Activated naive CD4-positive, alpha-beta T cell treated with Interleukin-2 at 50 U/mL for 16 hours (primary cell): ENCODE measurements around the gene AGAP1.

ENCODE experiments used
- DNase-seq: peaks from one replicate; pipeline ENCODE4 v3.0.0-alpha.2; 2020

Gene AGAP1

GRCh38 chr2:236161082-236161462 is 667.2 kb downstream of the AGAP1 start:
- no peak for DNase-seq

- no peak for DNase-seq
Observed at GRCh38 chr2:236161531-236161930, 667.7 kb downstream of the AGAP1 start.

GRCh38 chr2:236162031-236162845 is 668.4 kb downstream of the AGAP1 start:
- no peak for DNase-seq

DNA sequence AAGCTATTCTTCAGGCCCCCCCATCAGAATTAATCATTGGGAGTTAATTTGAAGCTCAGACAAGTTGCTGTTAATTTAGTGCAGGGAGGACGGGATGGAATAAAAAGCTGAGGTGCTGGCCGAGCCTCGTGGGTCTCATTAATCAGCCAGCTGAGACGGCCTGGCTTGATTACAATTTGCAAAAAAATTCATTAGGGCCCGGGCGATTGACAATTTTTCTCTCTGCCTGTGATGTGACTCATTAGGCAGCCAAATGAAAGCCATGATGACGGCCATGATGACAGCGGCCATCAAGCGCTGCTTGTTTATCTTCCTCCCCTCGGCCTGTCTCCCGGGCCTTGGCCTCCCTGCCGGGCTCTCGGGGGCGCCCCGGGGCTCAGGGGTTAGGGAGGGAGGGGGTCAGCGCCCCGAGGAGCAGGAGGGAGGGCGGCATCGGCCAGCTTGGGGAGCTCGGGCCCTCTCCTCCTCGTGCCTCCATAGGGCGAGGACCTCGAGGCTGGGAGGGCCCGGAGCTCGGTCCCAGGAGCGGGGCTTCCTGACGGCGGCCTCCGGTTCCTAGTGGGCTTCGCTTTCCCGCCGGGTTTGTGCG is 669.1 kb downstream of the AGAP1 start:
- DNase-seq = no peak

DNA sequence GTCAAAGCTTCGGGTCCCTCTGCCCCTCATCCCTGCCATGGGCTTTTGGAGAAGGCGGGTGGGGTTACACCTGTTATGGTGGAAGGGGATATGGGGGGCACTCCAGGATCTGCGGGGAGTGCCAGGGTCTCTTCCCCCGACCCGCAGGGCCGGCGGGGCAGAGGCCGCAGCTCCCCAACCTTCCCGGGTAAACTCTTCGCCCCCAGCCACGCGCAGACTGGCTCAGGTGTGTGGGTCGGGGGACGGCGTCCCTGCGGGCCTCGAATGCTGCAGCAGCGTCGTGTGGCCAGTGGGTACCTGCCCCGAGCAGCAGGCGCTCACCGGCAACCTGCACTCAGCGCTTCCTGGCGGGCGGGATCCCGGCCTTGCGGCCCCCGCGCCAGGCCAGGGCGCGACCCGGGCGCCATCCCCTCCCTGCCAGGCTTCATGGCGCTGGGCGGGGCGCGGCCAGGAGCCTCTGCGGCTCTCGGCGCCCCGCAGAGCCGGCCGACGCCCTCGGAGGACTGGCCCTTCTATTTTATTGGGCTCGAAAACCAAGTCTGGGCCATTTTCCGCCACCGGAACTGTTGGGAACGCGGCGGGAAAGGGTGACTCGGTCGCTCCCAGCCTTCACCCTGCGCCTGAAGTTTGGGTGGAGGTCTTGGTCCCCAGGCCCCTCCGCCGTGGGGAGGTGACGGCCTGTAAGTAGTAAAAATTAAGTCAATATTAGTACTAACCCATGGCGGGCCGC is 669.8 kb downstream of the AGAP1 start:
- no peak for DNase-seq

GRCh38 chr2:236164201-236164924 is 670.5 kb downstream of the AGAP1 start:
- DNase-seq = no peak

GRCh38 chr2:236164925-236165841 is 671.3 kb downstream of the AGAP1 start:
- no peak for DNase-seq

DNA sequence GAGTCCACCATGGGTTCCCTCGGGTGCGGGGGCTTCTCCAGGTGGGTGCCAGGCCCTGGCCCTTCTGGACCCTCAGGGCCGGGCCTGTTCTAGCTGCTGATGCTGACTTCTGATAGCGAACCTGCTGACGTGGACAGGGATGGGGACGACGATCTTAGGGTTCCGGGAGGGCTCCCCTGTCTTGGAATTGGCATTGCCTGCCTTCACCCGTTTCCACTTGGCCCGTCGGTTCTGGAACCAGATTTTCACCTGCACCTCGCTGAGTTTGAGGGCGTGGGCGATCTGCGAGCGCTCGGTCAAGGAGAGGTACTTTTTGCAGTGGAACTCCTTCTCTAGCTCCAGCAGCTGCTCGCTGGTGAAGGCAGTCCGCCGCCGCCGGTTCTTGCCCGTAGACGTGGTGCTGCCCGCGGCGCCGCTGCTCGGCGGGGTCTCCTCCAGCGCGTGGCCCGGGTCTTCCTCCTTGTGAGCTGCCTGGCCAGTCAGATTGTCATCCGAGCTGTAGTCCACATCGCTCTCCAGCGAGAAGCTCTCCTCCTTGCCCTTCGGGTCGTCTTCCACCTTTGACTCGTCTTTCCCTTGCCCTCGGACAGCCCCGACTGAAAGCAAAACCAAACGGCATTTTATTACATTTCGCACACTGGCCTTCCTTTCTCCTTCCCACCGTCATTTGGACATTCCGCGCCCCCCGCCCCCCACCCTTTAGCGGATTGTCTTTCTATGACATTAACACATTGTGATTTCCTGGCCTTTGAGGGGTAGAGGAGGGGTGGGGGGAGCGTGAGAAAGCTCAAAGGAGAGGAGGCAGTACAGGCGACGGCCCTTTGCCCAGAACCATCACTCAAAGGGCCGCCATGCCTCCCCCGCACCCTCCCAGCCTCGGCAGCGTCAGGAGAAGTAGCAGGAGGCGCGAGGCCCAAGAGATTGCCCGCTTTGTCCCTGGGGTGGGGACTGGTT is 672.3 kb downstream of the AGAP1 start:
- DNase-seq = no peak

DNA sequence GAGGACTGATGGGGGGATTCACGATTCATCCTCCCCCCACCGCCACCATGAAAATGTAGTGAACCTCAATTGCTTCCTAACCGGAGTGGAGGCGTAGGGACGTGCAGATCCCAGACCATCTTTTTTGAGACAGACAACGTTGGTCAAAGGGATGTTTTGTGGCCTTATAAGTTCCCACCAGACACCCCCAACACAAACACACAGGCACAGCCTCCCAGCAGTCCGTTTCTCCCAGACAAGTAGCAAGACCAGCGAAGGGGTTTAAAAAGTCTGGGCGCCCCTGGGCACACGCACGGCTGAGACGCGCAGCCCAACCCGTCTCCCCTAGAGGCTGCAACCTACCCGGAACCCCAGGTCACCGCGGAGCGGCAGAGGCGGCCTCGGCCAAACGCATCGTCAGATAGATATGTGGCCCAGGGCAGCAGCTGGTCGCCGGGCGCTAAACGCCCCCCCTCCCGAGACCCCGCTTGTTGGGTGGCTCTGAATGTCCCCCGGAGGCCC is 673.0 kb downstream of the AGAP1 start:
- no peak for DNase-seq

- no peak for DNase-seq
Observed at GRCh38 chr2:236167297-236168109, 673.7 kb downstream of the AGAP1 start.

GRCh38 chr2:236168110-236169080 is 674.6 kb downstream of the AGAP1 start, which contains the start of gene GBX2:
Gene GBX2 (minus strand): TSS chr2:236168386. CDS start chr2:236167971, 415 bp downstream.
- no peak for DNase-seq

GRCh38 chr2:236169151-236169721 is 675.4 kb downstream of the AGAP1 start:
- no peak for DNase-seq

DNA sequence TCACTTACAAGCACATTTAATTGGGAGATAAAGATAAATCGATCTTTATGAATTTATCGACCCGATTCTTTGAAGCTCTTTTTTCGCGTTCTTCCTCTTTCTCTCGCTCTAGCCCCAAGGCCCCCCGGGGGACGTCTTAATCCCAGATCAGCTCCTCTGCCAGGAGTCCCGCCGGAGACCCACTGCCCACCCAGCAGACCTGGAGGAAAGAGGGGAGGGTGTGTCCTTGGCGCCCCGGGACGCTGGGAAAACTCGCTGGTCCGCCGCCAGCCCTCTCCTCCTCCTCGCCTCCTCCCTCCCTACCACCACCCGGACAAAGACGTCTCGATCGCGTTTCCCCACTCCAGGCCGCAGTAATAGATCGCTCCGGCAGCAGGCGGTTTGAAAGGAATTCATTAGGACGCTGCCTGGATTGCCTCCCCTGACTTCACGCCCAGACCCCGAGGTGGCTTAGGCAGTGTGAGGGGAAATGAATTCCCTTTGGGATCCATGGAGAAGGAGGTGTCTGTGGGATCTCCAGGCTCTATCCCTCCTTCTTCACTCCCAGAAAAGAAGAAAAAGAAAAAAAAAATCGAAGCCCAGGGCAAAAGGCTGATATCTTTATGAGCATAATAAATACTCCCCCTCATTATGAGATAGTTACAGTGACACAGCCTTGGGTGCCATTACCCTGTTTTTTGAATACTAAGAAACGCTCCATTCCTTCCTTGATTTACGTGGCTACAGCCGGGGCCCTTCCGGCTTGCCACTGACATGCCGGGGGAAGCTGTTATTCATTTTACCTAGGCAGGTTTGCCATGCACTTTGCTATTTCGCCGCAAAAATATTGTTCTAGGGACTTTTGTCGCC is 676.1 kb downstream of the AGAP1 start:
- no peak for DNase-seq

DNA sequence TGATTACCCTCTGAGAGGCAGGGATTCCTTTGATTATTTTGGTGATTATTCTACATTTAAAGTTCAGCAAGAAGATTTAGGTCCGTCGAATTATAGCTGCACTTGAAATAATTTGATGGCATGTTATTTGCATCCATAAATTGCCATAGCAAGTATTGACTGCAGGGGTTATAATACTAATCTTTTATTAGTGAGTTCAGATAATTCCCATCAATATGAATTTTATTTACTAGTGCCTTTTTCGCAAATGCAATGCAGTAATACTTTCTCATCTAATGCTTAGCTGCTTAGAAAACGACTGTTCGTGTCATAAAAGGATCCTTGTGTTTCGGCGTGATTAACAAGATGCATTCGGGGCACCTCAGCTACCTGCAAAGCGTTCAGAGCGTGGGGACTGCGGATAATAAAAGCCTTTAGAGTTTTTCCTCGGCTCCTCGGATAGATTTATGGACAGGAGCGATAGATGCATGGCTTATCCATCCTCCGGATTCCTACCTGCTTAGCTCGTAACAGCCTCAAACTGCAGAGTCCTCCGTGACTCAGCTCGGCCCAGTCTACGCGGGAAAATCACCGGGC is 676.8 kb downstream of the AGAP1 start:
- no peak for DNase-seq

DNA sequence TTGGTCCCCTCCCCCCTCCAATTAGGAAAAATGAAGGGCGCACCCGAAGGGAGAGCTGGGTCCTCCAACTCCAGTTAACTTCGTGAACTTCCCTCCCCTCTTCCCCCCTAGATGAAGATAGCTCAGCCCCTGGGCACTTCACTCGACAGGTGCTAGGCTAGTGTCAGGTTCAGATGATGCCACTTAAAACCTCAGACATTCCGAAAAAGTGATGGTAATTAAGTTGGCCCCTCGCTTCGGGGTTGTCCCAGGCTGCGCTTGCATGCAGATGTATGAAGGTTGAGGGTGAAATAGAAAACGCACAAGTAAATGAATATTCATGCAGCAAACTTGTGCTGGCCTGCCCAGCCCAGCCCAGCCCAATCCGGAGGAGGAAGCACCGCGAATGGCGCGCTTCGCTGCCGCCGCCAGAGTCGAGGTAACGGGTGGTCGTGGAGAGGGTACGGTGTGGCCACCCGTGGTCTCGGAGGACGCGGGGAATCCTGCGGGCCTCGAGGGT is 677.4 kb downstream of the AGAP1 start:
- DNase-seq = no peak

DNA sequence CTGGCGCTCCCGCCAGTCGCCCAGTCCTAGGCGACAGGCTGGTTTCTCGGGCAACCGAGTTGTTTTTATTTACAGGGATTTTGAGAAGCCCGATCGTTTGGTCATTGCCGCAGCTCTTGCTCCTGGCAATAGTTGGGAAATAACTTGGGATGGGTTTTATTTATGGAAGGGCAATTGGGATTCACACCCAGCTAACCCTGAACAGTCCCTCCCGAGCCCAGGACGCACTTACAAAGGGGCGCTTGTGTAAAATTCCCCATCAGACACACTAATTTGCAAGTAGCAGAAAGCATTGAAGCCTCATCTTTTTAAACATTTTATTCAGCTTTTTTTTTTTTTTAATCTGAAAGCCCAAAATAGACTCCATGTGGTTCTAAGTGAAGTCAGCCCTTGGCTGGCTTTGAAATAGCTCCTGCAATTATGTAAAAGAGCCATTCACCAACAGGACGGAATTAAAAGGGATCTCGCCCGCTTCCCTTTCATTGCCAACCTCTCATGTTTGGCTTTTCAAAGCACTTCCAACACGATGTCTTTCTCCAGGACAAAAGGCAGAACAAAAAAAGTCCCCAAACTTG is 677.9 kb downstream of the AGAP1 start:
- no peak for DNase-seq
